HEK293 (cell line): ENCODE results near the gene CEP120.

Source experiments
- CTCF ChIA-PET: fragments of 350-600 bp; formaldehyde crosslinking; extraction: SDS; loops from one replicate; lab custom pipeline; 2021; ENCODE audit warnings: antibody characterized with exemption; lab: Yijun Ruan, JAX
- POLR2A ChIA-PET: fragments of 300-600 bp; formaldehyde crosslinking; extraction: SDS; loops from one replicate; lab custom pipeline; 2020; ENCODE audit warnings: antibody characterized with exemption, inconsistent platforms; lab: Yijun Ruan, JAX
- H3K27ac ChIP-seq: fragments of 200-500 bp; sonication (Bioruptor generic); 2 replicates; pipeline ENCODE4 v1.5.1; 2014; ENCODE audit warnings: low read depth, low read length, control low read depth, inconsistent platforms; ENCODE audit errors: extremely low read depth
- H3K36me3 ChIP-seq, 2 experiments: fragments of 200-500 bp in 1 of 2; sonication (Bioruptor generic) in 1 of 2; 1 replicate in 1 of 2; 2 replicates in 1 of 2; pipeline ENCODE4 v1.5.1; 2014 to 2017; ENCODE audit warnings: inconsistent platforms in 2 of 2, low read length in 2 of 2; ENCODE audit not compliant: control insufficient read depth in 2 of 2, insufficient read depth in 1 of 2
- H3K4me1 ChIP-seq: fragments of 200-500 bp; sonication (Bioruptor generic); 2 replicates; pipeline ENCODE4 v1.5.1; 2014; ENCODE audit warnings: mild to moderate bottlenecking, low read length, inconsistent platforms; ENCODE audit not compliant: control insufficient read depth, insufficient read depth
- H3K4me3 ChIP-seq: 2 replicates; pipeline ENCODE4 v1.5.1; 2011; ENCODE audit warnings: low read depth, mild to moderate bottlenecking, control low read depth, low read length, moderate library complexity
- H3K9me3 ChIP-seq: fragments of 200-500 bp; sonication (Bioruptor generic); 2 replicates; pipeline ENCODE4 v1.5.1; 2014; ENCODE audit warnings: low read depth, low read length, inconsistent platforms; ENCODE audit not compliant: control insufficient read depth, insufficient read depth
- EGR2 ChIP-seq: fragments of 450-650 bp; formaldehyde crosslinking; IDR thresholded peaks from 2 replicates; pipeline ENCODE4 v1.5.1; 2016; ENCODE audit warnings: low read depth, missing biosample characterization, missing genetic modification characterization
- MZF1 ChIP-seq: fragments of 450-650 bp; formaldehyde crosslinking; IDR thresholded peaks from 2 replicates; pipeline ENCODE4 v1.5.1; 2017; ENCODE audit warnings: missing biosample characterization, missing genetic modification characterization, borderline replicate concordance
- ZBTB7A ChIP-seq: fragments of 450-650 bp; formaldehyde crosslinking; IDR thresholded peaks from 2 replicates; pipeline ENCODE4 v1.5.1; 2016; ENCODE audit warnings: low read depth, missing biosample characterization, missing genetic modification characterization
- ZFP69B ChIP-seq: fragments of 450-650 bp; formaldehyde crosslinking; IDR thresholded peaks from 2 replicates; pipeline ENCODE4 v1.5.1; 2016; ENCODE audit warnings: missing biosample characterization, missing genetic modification characterization
- ZNF223 ChIP-seq: fragments of 450-650 bp; formaldehyde crosslinking; IDR thresholded peaks from 2 replicates; pipeline ENCODE4 v1.5.1; 2016; ENCODE audit warnings: missing biosample characterization, missing genetic modification characterization
- ZNF521 ChIP-seq: fragments of 450-650 bp; formaldehyde crosslinking; IDR thresholded peaks from 2 replicates; pipeline ENCODE4 v1.5.1; 2017; ENCODE audit warnings: missing biosample characterization, mild to moderate bottlenecking, missing genetic modification characterization
- ZNF544 ChIP-seq: fragments of 450-650 bp; formaldehyde crosslinking; IDR thresholded peaks from 2 replicates; pipeline ENCODE4 v1.5.0; 2017; ENCODE audit warnings: missing biosample characterization, missing genetic modification characterization
- ZNF585B ChIP-seq: fragments of 450-650 bp; formaldehyde crosslinking; IDR thresholded peaks from 2 replicates; pipeline ENCODE4 v1.5.1; 2016; ENCODE audit warnings: missing biosample characterization, missing genetic modification characterization
- ZNF670 ChIP-seq: fragments of 450-650 bp; formaldehyde crosslinking; IDR thresholded peaks from 2 replicates; pipeline ENCODE4 v1.5.1; 2016; ENCODE audit warnings: missing biosample characterization, missing genetic modification characterization, low read depth
- ZNF76 ChIP-seq: fragments of 450-650 bp; formaldehyde crosslinking; IDR thresholded peaks from 2 replicates; pipeline ENCODE4; 2016; ENCODE audit warnings: low read depth, missing biosample characterization, missing genetic modification characterization, borderline replicate concordance
- ZSCAN23 ChIP-seq: fragments of 450-650 bp; formaldehyde crosslinking; IDR thresholded peaks from 2 replicates; pipeline ENCODE4 v1.5.1; 2016; ENCODE audit warnings: missing biosample characterization, missing genetic modification characterization
- TF ChIP-seq, protein P1 (sequence below): fragments of 450-650 bp; formaldehyde crosslinking; IDR thresholded peaks from 2 replicates; pipeline ENCODE4 v1.5.1; 2016; ENCODE audit warnings: missing biosample characterization, missing genetic modification characterization
- TF ChIP-seq, protein P2 (sequence below): fragments of 450-650 bp; formaldehyde crosslinking; IDR thresholded peaks from 2 replicates; pipeline ENCODE4 v1.5.1; 2017; ENCODE audit warnings: missing biosample characterization, missing genetic modification characterization
- TF ChIP-seq, protein P3 (sequence below): fragments of 450-650 bp; formaldehyde crosslinking; IDR thresholded peaks from 2 replicates; pipeline ENCODE4 v1.5.1; 2017; ENCODE audit warnings: missing biosample characterization, missing genetic modification characterization

Gene CEP120

DNA sequence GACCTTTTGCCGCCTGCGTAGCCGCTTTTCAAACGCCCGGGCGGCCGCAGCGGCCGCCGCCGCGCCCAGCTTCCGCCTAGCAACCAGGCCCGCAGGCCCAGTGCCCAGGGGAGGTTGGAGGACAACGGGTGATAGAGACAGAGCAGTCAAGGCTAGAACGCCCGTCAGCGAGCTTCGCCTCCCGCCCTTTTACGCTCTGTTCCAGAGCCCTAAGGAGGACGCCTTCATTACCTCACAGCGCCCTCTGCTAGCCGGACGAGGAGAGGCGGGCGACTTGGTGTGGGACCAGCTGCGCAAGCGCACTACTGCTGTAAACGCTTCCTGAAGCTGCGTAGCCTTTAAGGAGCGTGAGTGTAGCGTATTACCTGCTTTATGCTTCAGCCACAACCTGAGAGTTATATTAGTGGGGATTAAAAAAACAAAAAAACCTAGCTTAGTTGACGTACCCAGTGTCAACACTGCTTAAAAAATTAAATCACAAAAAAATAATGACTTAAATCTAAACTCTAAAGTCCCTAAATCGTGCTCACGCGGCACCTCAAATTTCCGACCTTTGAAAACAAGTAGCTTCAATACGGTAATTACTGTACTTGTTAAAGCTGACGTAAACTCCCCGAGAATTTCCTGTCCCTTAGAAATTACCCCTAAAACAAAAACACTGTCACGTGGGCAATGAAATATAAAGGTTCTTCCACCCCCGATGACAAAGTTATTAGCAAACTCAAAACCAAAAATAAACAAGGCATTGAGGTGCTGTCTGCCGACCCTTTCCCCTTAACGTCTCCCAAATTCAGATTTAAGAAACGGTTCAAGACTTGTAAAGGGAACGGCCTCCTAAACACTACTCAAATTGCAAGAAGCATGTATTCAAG lies at the start of gene CEP120 (continued):
- TF ChIP-seq ZNF544 (no peak), EGR2 (tag by site-specific recombination) (0 out of 2 replicates have a peak, but pooled peaks have one; percentile 12), ZNF521 (tag by site-specific recombination) (no peak), ZNF670 (no peak)
- TF ChIP-seq, all 188 proteins: peak for 67

DNA sequence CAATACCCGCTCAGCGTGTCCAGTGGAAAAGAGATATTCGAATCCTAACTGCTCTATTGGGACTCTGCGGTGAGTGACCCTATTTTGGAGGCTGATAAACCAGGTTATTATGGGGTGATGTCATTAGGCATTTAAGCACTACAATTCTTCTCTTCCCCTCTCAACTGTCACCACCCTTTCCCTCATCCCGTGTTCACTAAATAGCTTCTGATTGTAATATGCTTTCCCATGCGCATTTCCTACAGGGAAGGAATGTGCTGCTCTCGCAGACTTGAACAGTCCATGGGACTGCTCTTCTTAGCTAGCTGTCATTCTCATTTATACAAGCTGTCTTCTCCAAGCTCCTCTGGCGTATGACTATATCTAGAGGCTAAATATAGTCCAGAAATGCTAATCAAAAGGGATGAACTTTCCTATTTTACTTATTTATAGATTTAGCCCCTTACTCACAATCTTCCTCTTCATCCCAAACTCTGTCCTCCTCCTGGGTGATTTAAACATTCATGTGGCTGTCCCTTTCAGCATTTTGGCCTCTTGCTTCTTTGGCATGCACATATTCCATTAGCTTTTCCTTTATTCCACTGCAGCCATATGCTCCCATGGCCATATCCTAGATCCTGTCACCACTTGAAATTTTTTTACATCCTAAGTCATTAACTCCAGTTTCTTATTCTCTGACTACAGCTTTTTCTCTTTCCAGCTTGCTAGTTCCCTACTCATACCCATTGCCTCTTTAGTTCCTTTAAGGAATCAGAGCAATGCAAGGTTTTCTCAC lies 49.1 kb upstream of the CEP120 start:
- Histone ChIP-seq H3K4me1 (no peaks in the 10 kb centered on the region), H3K27ac (no peak overlapping the region)
- POLR2A ChIA-PET = no interaction called here
- TF ChIP-seq ZSCAN23 (no peak), ZNF585B (tag by site-specific recombination) (peak; percentile 24; the same call in 1 of the 2 replicates)
- TF ChIP-seq, all 188 proteins: peak for 1
- H3K4me3 ChIP-seq = no peak overlapping the region
- CTCF ChIA-PET = interaction anchor here (0.5 kb wide), 1 partner anchor 22 kb away, joined by 4 read pairs; no protein-coding TSS in a partner anchor
- no peaks in the 10 kb centered on the region for H3K36me3 ChIP-seq
- H3K9me3 ChIP-seq = no peaks in the 10 kb centered on the region

DNA sequence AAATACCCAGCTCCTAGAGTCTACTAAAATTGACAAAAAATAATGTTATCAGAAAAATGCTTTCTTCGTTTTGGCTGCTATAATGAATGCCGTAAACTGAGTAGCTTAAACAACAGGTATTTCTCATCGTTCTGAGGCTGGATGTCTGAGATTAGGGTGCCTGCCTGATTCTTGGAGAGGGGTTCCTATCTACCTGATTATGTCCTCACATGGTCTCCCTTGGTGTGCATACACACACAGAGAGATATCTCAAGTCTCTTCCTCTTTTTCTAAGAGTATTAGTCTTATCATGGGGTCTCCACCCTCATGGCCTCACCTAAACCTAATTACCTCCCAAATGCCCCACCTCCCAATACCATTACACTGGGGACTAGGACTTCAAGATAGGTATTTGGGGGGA lies 48.2 kb upstream of the CEP120 start:
- ChIA-PET POLR2A (no interaction called here), CTCF (interaction anchor here (0.7 kb wide), 1 partner anchor 546 kb away, joined by 5 read pairs; no protein-coding TSS in a partner anchor)
- Histone ChIP-seq H3K9me3 (no peaks in the 10 kb centered on the region), H3K27ac (no peak overlapping the region), H3K4me1 (no peaks in the 10 kb centered on the region), H3K4me3 (no peak overlapping the region), H3K36me3 (no peaks in the 10 kb centered on the region)
- no peak for TF ChIP-seq ZBTB7A (tag by site-specific recombination)
- no peak for TF ChIP-seq MZF1
- TF ChIP-seq ZNF76 (tag by site-specific recombination) = no peak
- TF ChIP-seq, protein P1, sequence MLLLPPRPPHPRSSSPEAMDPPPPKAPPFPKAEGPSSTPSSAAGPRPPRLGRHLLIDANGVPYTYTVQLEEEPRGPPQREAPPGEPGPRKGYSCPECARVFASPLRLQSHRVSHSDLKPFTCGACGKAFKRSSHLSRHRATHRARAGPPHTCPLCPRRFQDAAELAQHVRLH (tag by site-specific recombination) = no peak
- TF ChIP-seq ZFP69B (tag by site-specific recombination) = no peak
- TF ChIP-seq, protein P2, sequence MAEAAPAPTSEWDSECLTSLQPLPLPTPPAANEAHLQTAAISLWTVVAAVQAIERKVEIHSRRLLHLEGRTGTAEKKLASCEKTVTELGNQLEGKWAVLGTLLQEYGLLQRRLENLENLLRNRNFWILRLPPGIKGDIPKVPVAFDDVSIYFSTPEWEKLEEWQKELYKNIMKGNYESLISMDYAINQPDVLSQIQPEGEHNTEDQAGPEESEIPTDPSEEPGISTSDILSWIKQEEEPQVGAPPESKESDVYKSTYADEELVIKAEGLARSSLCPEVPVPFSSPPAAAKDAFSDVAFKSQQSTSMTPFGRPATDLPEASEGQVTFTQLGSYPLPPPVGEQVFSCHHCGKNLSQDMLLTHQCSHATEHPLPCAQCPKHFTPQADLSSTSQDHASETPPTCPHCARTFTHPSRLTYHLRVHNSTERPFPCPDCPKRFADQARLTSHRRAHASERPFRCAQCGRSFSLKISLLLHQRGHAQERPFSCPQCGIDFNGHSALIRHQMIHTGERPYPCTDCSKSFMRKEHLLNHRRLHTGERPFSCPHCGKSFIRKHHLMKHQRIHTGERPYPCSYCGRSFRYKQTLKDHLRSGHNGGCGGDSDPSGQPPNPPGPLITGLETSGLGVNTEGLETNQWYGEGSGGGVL = no peak
- TF ChIP-seq ZNF223 (tag by site-specific recombination) = no peak
- TF ChIP-seq, protein P3, sequence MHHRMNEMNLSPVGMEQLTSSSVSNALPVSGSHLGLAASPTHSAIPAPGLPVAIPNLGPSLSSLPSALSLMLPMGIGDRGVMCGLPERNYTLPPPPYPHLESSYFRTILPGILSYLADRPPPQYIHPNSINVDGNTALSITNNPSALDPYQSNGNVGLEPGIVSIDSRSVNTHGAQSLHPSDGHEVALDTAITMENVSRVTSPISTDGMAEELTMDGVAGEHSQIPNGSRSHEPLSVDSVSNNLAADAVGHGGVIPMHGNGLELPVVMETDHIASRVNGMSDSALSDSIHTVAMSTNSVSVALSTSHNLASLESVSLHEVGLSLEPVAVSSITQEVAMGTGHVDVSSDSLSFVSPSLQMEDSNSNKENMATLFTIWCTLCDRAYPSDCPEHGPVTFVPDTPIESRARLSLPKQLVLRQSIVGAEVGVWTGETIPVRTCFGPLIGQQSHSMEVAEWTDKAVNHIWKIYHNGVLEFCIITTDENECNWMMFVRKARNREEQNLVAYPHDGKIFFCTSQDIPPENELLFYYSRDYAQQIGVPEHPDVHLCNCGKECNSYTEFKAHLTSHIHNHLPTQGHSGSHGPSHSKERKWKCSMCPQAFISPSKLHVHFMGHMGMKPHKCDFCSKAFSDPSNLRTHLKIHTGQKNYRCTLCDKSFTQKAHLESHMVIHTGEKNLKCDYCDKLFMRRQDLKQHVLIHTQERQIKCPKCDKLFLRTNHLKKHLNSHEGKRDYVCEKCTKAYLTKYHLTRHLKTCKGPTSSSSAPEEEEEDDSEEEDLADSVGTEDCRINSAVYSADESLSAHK (tag by site-specific recombination) = no peak
